ENCODE results near the gene ADCY10. TPM values are rescaled to one million over a fixed set of nuclear protein-coding genes. Genes with fewer than 3 reads are reported as not detected.

Gene ADCY10
- total and polyA plus RNA-seq, 2 of the 8 experiments (the other 6 are each of a cell fraction or from before 2014, with no cell fraction given) = 0.02 TPM; not detected in 1

DNA sequence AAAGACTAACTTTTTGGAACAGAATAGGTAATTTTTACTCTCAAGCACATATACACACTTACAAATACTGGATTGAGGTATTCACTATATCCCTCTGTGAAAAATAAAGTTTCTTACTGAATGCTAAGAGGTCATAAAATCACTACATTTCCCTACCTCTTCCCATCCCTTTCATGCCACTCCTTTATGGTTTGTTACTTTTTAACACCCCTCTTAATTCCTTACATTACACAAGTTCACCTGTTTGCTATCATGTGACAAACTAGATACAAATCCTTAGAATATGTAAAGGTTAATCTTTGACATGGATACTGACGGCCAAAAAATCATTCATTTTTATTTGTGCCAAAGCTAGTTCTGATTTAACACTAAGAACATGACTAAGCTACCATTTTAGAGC, 15.8 kb upstream of the ADCY10 start:
- POLR2A ChIA-PET (ENCODE audit: partially characterized antibody) = no interaction called here
- Histone ChIP-seq H3K23me2 (ENCODE audit: low read depth, low read length) (no peaks in the 10 kb centered on the region), H2BK12ac (ENCODE audit: low read depth, low read length) (no peak overlapping the region), H3K4ac (replicated peaks; ENCODE audit: insufficient read length, low read depth, low read length) (no peak overlapping the region), H3K18ac (ENCODE audit: extremely low read depth, low read length) (no peak overlapping the region), H3K4me3 (ENCODE audit: extremely low read depth in 1 of 4, insufficient read depth in 2 of 4, low read depth in 3 of 4, low read length in 4 of 4) (no peak overlapping the region), H4K20me1 (replicated peaks in 1 of 2; ENCODE audit: control insufficient read depth in 1 of 2, insufficient read depth in 2 of 2, low read length in 2 of 2) (peaks cover 0 to 2% of the 10 kb centered on the region in 2 experiments), H3K56ac (replicated peaks; ENCODE audit: insufficient read length, low read depth, low read length) (no peak overlapping the region), H3K9me3 (ENCODE audit: insufficient read depth in 2 of 2, low read depth in 1 of 2, low read length in 1 of 2) (no peaks in the 10 kb centered on the region), H3K79me1 (ENCODE audit: low read depth, low read length) (no peaks in the 10 kb centered on the region; the same call in 1 of the 2 replicates), H3K27me3 (replicated peaks in 1 of 4; ENCODE audit: control insufficient read depth in 3 of 4, extremely low read depth in 1 of 4, insufficient read depth in 3 of 4, low read length in 3 of 4) (no peaks in the 10 kb centered on the region), H2BK20ac (ENCODE audit: low read length) (no peak overlapping the region), H4K8ac (ENCODE audit: extremely low read depth, insufficient read depth, low read length) (no peak overlapping the region), H4K5ac (ENCODE audit: insufficient read length, low read depth, low read length) (no peak overlapping the region), H2BK15ac (ENCODE audit: low read length) (no peak overlapping the region), H2BK5ac (ENCODE audit: low read depth, low read length) (no peak overlapping the region), H4K91ac (replicated peaks; ENCODE audit: insufficient read length, low read length) (no peak overlapping the region), H3K4me2 (ENCODE audit: insufficient read depth in 1 of 2, low read depth in 2 of 2, low read length in 2 of 2) (no peak overlapping the region), H3K4me1 (replicated peaks in 1 of 4; ENCODE audit: control insufficient read depth in 3 of 4, insufficient read depth in 4 of 4, low read length in 3 of 4) (peaks cover 0 to 3% (median 0%) of the 10 kb centered on the region in 4 experiments; a peak in 1 of 7 replicates), H3K23ac (ENCODE audit: insufficient read length) (no peak overlapping the region), H2BK120ac (replicated peaks; ENCODE audit: low read depth, low read length) (no peak overlapping the region), H3K27ac (ENCODE audit: low read depth, low read length) (no peak overlapping the region), H3K36me3 (ENCODE audit: control insufficient read depth in 2 of 4, insufficient read depth in 4 of 4, low read length in 3 of 4) (no peaks in the 10 kb centered on the region), H2AK5ac (ENCODE audit: low read depth, low read length) (no peak overlapping the region), H3K14ac (ENCODE audit: insufficient read length) (no peak overlapping the region), H3K9ac (replicated peaks in 1 of 4; ENCODE audit: extremely low read depth in 1 of 4, low read depth in 3 of 4, low read length in 3 of 4) (no peak overlapping the region), H3K79me2 (ENCODE audit: control insufficient read depth in 1 of 2, insufficient read depth in 2 of 2, low read length in 2 of 2) (peaks cover 0 to 15% of the 10 kb centered on the region in 2 experiments; a peak in 2 of 4 replicates), H2AFZ (ENCODE audit: low read length) (no peak overlapping the region)
- FAIRE-seq = no peak
- CTCF ChIA-PET (ENCODE audit: partially characterized antibody) = interaction anchor here (0.5 to 1.4 kb wide), 5 partner anchors 111 to 1550 kb away, joined by 3 to 5 read pairs (median 3); no protein-coding TSS in a partner anchor
- WGBS, 2 experiments (ENCODE audit: extremely low coverage in 1 of 2, insufficient coverage in 1 of 2, insufficient read length in 1 of 2, insufficient replicate concordance in 2 of 2, low coverage in 1 of 2, low lambda C conversion rate in 2 of 2, missing lambda C conversion rate in 1 of 2) = 93% methylated on average over 1 of the region's 1 CpG; no CpG with 5 or more reads in 1 of the 2 experiments
- DNase-seq (ENCODE audit: low read depth in 1 of 2, low spot score in 2 of 2) = no peak
- TF ChIP-seq EP300 (IDR thresholded peaks at IDR 0.05; ENCODE audit: borderline replicate concordance in 1 of 2, low read depth in 2 of 2, low read length in 2 of 2) (no peak), TBP (IDR thresholded peaks at IDR 0.05; ENCODE audit: low read depth, low read length) (no peak), KDM5A (IDR thresholded peaks at IDR 0.05; ENCODE audit: low read length) (no peak), SIX5 (IDR thresholded peaks at IDR 0.05; ENCODE audit: low read depth, low read length) (no peak), BCL11A (IDR thresholded peaks at IDR 0.05; ENCODE audit: low read depth in 2 of 2, low read length in 2 of 2) (no peak), KDM1A (IDR thresholded peaks at IDR 0.05; ENCODE audit: borderline replicate concordance, low read length) (no peak), NANOG (IDR thresholded peaks at IDR 0.05; ENCODE audit: insufficient read depth, low read depth, low read length, poor library complexity, severe bottlenecking) (no peak), TEAD4 (IDR thresholded peaks at IDR 0.05; ENCODE audit: low read depth, low read length) (no peak), RBBP5 (IDR thresholded peaks at IDR 0.05; ENCODE audit: borderline replicate concordance, low read depth, low read length) (no peak), SP1 (IDR thresholded peaks at IDR 0.05; ENCODE audit: low read depth, low read length) (no peak), POLR2A (IDR thresholded peaks at IDR 0.05; ENCODE audit: control extremely low read depth in 1 of 2, low read depth in 2 of 2, low read length in 2 of 2) (no peak)
- TF ChIP-seq, protein P1, sequence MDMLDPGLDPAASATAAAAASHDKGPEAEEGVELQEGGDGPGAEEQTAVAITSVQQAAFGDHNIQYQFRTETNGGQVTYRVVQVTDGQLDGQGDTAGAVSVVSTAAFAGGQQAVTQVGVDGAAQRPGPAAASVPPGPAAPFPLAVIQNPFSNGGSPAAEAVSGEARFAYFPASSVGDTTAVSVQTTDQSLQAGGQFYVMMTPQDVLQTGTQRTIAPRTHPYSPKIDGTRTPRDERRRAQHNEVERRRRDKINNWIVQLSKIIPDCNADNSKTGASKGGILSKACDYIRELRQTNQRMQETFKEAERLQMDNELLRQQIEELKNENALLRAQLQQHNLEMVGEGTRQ (IDR thresholded peaks at IDR 0.05; ENCODE audit: low read length) = no peak
- TF ChIP-seq, protein P2, sequence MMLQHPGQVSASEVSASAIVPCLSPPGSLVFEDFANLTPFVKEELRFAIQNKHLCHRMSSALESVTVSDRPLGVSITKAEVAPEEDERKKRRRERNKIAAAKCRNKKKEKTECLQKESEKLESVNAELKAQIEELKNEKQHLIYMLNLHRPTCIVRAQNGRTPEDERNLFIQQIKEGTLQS (IDR thresholded peaks at IDR 0.05; ENCODE audit: insufficient read depth, low read depth, low read length) = no peak
